HEK293 (cell line): ENCODE results near the gene LGSN.
A peak's percentile ranks its signal among the peaks of the same experiment; 100 is the strongest.

ENCODE experiments used
- CTCF ChIA-PET: fragments of 350-600 bp; formaldehyde crosslinking; extraction: SDS; loops from one replicate; lab custom pipeline; 2021; ENCODE audit warnings: antibody characterized with exemption; lab: Yijun Ruan, JAX
- POLR2A ChIA-PET: fragments of 300-600 bp; formaldehyde crosslinking; extraction: SDS; loops from one replicate; lab custom pipeline; 2020; ENCODE audit warnings: antibody characterized with exemption, inconsistent platforms; lab: Yijun Ruan, JAX
- H3K27ac ChIP-seq: fragments of 200-500 bp; sonication (Bioruptor generic); 2 replicates; pipeline ENCODE4 v1.5.1; 2014; ENCODE audit warnings: low read depth, low read length, control low read depth, inconsistent platforms; ENCODE audit errors: extremely low read depth
- H3K36me3 ChIP-seq, 2 experiments: fragments of 200-500 bp in 1 of 2; sonication (Bioruptor generic) in 1 of 2; 1 replicate in 1 of 2; 2 replicates in 1 of 2; pipeline ENCODE4 v1.5.1; 2014 to 2017; ENCODE audit warnings: inconsistent platforms in 2 of 2, low read length in 2 of 2; ENCODE audit not compliant: control insufficient read depth in 2 of 2, insufficient read depth in 1 of 2
- H3K4me1 ChIP-seq: fragments of 200-500 bp; sonication (Bioruptor generic); 2 replicates; pipeline ENCODE4 v1.5.1; 2014; ENCODE audit warnings: mild to moderate bottlenecking, low read length, inconsistent platforms; ENCODE audit not compliant: control insufficient read depth, insufficient read depth
- H3K4me3 ChIP-seq: 2 replicates; pipeline ENCODE4 v1.5.1; 2011; ENCODE audit warnings: low read depth, mild to moderate bottlenecking, control low read depth, low read length, moderate library complexity
- H3K9me3 ChIP-seq: fragments of 200-500 bp; sonication (Bioruptor generic); 2 replicates; pipeline ENCODE4 v1.5.1; 2014; ENCODE audit warnings: low read depth, low read length, inconsistent platforms; ENCODE audit not compliant: control insufficient read depth, insufficient read depth
- BCL11A ChIP-seq: fragments of 450-650 bp; formaldehyde crosslinking; IDR thresholded peaks from 2 replicates; pipeline ENCODE4 v1.5.1; 2016; ENCODE audit warnings: low read depth, missing biosample characterization, missing genetic modification characterization
- HOXA7 ChIP-seq: sonication (generic); formaldehyde crosslinking; IDR thresholded peaks from 2 replicates; pipeline ENCODE4 v1.8.1; 2022; ENCODE audit warnings: missing genetic modification reagents, borderline replicate concordance
- KLF8 ChIP-seq: fragments of 450-650 bp; formaldehyde crosslinking; IDR thresholded peaks from 2 replicates; pipeline ENCODE4 v1.5.1; 2016; ENCODE audit warnings: missing biosample characterization, missing genetic modification characterization
- OVOL3 ChIP-seq: fragments of 450-650 bp; formaldehyde crosslinking; IDR thresholded peaks from 2 replicates; pipeline ENCODE4 v1.5.1; 2016; ENCODE audit warnings: missing biosample characterization, missing genetic modification characterization
- SETDB1 ChIP-seq: IDR thresholded peaks from one replicate; pipeline ENCODE4 v1.6.1; 2017; ENCODE audit warnings: mild to moderate bottlenecking, low read length, moderate library complexity, mixed read lengths; ENCODE audit not compliant: insufficient read length
- TRIM28 ChIP-seq: IDR thresholded peaks from 2 replicates; pipeline ENCODE4 v1.6.1; 2011; ENCODE audit warnings: low read length, control low read depth, borderline replicate concordance
- WT1 ChIP-seq: fragments of 450-650 bp; formaldehyde crosslinking; IDR thresholded peaks from 2 replicates; pipeline ENCODE4 v1.5.1; 2016; ENCODE audit warnings: missing biosample characterization, missing genetic modification characterization
- ZNF19 ChIP-seq: fragments of 450-650 bp; formaldehyde crosslinking; IDR thresholded peaks from 2 replicates; pipeline ENCODE4; 2016; ENCODE audit warnings: missing biosample characterization, missing genetic modification characterization, low read depth
- ZNF2 ChIP-seq: fragments of 450-650 bp; formaldehyde crosslinking; IDR thresholded peaks from 2 replicates; pipeline ENCODE4 v1.5.1; 2016; ENCODE audit warnings: missing biosample characterization, missing genetic modification characterization
- ZNF239 ChIP-seq: fragments of 450-650 bp; formaldehyde crosslinking; IDR thresholded peaks from 2 replicates; pipeline ENCODE4 v1.5.1; 2016; ENCODE audit warnings: missing biosample characterization, missing genetic modification characterization
- ZNF560 ChIP-seq: fragments of 450-650 bp; formaldehyde crosslinking; IDR thresholded peaks from 2 replicates; pipeline ENCODE4 v1.5.1; 2017; ENCODE audit warnings: missing biosample characterization, missing genetic modification characterization, borderline replicate concordance
- TF ChIP-seq, protein P1 (sequence below): sonication (generic); formaldehyde crosslinking; IDR thresholded peaks from 2 replicates; pipeline ENCODE4 v1.8.1; 2022; ENCODE audit warnings: mild to moderate bottlenecking, moderate library complexity, missing genetic modification reagents
- TF ChIP-seq, protein P2 (sequence below): fragments of 450-650 bp; formaldehyde crosslinking; IDR thresholded peaks from 2 replicates; pipeline ENCODE4 v1.5.1; 2017; ENCODE audit warnings: missing biosample characterization, missing genetic modification characterization
- TF ChIP-seq, protein P3 (sequence below): fragments of 450-650 bp; formaldehyde crosslinking; IDR thresholded peaks from 2 replicates; pipeline ENCODE4 v1.5.1; 2016; ENCODE audit warnings: missing biosample characterization, missing genetic modification characterization, low read depth

Gene LGSN

DNA sequence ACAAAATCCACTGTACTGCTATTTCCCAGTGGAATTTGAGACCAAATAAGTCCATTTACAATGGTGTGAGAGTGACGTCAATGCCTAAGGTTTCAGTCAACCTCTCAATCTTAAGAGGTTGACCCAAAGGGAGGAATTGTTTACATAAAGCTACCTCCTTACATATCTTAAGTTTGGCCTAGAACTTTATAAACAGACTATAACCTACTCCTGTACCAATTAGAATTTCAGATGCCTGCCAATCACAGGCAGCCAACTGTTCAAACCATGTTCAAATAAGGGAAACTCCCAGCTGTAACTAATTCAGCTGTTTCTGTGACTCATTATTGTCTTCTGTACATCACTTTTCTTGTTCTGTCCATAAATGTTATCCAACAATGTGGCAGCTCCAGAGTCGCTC, 14.5 kb downstream of the LGSN start:
- CTCF ChIA-PET: interaction anchor here (0.7 kb wide), 1 partner anchor 11 kb away, joined by 4 read pairs; no protein-coding TSS in a partner anchor
- H3K9me3 ChIP-seq: no peaks in the 10 kb centered on the region
- POLR2A ChIA-PET: no interaction called here
- H3K4me3 ChIP-seq: no peak overlapping the region
- H3K4me1 ChIP-seq: no peaks in the 10 kb centered on the region
- H3K36me3 ChIP-seq: no peaks in the 10 kb centered on the region
- H3K27ac ChIP-seq: no peak overlapping the region
- TF ChIP-seq WT1 (tag by site-specific recombination) (peak; percentile 97), KLF8 (tag by site-specific recombination) (no peak)
- TF ChIP-seq, all 188 proteins: peak for 1

DNA sequence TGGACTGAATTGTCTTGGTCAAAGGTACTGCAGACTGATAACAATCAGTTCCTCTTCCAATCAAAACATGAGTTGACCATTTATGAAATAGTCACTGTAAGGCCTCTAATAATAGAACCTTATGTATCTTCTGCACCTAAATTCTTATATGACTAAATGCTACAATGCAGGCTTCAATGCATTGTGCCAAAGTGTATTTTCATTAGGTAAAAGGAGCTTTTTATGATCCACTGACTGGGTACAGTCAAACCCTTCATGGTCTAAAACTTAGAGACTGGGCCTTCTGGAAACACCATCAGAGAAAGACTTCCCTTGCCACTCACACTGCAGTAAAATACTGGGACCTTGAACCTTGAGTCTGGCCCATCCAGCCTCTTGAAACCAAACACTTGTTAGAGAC, 16.3 kb downstream of the LGSN start:
- H3K9me3 ChIP-seq: no peaks in the 10 kb centered on the region
- H3K4me3 ChIP-seq: no peak overlapping the region
- ChIA-PET CTCF (interaction anchor here (0.7 to 1.0 kb wide), 2 partner anchors 31 to 49 kb away, joined by 4 read pairs; no protein-coding TSS in a partner anchor), POLR2A (no interaction called here)
- H3K27ac ChIP-seq: no peak overlapping the region
- no peak for TF ChIP-seq ZNF239 (tag by site-specific recombination)
- TF ChIP-seq, protein P1, sequence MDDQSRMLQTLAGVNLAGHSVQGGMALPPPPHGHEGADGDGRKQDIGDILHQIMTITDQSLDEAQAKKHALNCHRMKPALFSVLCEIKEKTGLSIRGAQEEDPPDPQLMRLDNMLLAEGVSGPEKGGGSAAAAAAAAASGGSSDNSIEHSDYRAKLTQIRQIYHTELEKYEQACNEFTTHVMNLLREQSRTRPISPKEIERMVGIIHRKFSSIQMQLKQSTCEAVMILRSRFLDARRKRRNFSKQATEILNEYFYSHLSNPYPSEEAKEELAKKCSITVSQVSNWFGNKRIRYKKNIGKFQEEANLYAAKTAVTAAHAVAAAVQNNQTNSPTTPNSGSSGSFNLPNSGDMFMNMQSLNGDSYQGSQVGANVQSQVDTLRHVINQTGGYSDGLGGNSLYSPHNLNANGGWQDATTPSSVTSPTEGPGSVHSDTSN (CRISPR knock-in tag): no peak
- TF ChIP-seq ZNF2 (tag by site-specific recombination): no peak
- no peak for TF ChIP-seq ZNF560
- no peak for TF ChIP-seq OVOL3 (tag by site-specific recombination)
- no peak for TF ChIP-seq HOXA7
- TF ChIP-seq, protein P2, sequence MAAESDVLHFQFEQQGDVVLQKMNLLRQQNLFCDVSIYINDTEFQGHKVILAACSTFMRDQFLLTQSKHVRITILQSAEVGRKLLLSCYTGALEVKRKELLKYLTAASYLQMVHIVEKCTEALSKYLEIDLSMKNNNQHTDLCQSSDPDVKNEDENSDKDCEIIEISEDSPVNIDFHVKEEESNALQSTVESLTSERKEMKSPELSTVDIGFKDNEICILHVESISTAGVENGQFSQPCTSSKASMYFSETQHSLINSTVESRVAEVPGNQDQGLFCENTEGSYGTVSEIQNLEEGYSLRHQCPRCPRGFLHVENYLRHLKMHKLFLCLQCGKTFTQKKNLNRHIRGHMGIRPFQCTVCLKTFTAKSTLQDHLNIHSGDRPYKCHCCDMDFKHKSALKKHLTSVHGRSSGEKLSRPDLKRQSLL (tag by site-specific recombination): no peak
- no peak for TF ChIP-seq BCL11A
- TF ChIP-seq, protein P3, sequence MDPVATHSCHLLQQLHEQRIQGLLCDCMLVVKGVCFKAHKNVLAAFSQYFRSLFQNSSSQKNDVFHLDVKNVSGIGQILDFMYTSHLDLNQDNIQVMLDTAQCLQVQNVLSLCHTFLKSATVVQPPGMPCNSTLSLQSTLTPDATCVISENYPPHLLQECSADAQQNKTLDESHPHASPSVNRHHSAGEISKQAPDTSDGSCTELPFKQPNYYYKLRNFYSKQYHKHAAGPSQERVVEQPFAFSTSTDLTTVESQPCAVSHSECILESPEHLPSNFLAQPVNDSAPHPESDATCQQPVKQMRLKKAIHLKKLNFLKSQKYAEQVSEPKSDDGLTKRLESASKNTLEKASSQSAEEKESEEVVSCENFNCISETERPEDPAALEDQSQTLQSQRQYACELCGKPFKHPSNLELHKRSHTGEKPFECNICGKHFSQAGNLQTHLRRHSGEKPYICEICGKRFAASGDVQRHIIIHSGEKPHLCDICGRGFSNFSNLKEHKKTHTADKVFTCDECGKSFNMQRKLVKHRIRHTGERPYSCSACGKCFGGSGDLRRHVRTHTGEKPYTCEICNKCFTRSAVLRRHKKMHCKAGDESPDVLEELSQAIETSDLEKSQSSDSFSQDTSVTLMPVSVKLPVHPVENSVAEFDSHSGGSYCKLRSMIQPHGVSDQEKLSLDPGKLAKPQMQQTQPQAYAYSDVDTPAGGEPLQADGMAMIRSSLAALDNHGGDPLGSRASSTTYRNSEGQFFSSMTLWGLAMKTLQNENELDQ (tag by site-specific recombination): no peak
- H3K4me1 ChIP-seq: no peaks in the 10 kb centered on the region
- H3K36me3 ChIP-seq: no peaks in the 10 kb centered on the region

DNA sequence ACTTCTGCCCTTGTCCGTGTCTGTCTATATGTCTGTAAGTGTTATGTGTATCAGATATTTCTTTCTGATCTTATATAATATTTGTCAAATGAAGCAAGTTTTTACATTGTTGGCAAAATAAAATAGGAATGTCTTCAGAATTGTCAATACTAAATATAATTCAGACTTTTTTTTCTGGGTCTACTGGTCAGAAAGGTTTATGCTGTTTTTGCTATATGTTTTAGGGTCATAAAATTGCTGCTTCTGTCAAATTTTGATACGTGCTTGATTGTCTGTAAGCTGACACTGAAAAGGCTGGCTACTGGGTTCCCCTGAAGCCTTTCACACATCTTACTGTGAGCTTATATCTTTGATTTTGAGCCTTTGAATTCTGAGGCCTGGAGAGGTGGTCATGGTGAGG, 20.1 kb downstream of the LGSN start:
- TF ChIP-seq ZNF19 (tag by site-specific recombination) (no peak), TRIM28 (peak; percentile 88), SETDB1 (peak; percentile 77)
- H3K4me1 ChIP-seq: peaks cover 3% of the 10 kb centered on the region; the same call in 1 of the 2 replicates
- H3K27ac ChIP-seq: no peak overlapping the region
- no peaks in the 10 kb centered on the region for H3K9me3 ChIP-seq
- no peak overlapping the region for H3K4me3 ChIP-seq
- ChIA-PET CTCF (interaction anchor here (0.6 to 1.6 kb wide), 6 partner anchors 8 to 503 kb away, joined by 3 to 6 read pairs (median 4); no protein-coding TSS in a partner anchor), POLR2A (no interaction called here)
- no peaks in the 10 kb centered on the region for H3K36me3 ChIP-seq
